ENCODE data around the gene ZNF507.

Gene ZNF507

DNA sequence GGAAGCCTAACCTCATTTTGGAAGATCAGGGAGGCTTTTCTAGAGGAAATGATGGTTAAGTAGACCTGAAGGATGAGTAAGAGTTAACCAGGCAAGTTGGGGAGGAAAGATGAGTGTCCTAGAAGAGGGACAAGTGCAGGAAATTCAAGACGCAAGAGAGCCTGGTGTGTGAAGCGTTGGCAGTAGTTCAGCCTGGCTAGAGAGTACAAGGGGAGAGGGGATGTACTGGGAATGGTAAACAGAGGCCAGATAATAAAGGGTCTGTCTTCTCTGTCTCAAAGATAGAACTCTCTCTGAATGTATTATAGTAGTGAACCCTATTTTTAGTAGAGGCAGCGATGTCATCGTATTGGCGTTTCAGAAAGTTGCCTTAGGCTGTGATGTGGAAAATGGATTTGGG, 69.8 kb downstream of the ZNF507 start:
- Histone ChIP-seq H3K4me3 (no peak overlapping the region), H3K36me3 (peaks cover 20 to 48% (median 42%) of the 10 kb centered on the region in 3 donors), H3K27me3 (no peaks in the 10 kb centered on the region), H3K9me3 (no peaks in the 10 kb centered on the region), H3K27ac (no peak overlapping the region), H3K4me1 (no peaks in the 10 kb centered on the region)
- TF ChIP-seq CTCF (IDR thresholded peaks at IDR 0.05): no peak
- DNase-seq: no peak
- intact Hi-C loops (cut with DNase I; ENCODE audit: low total_unique reads): no loop called here

GRCh38 chr19:32415669-32416068, 70.3 kb downstream of the ZNF507 start:
- Histone ChIP-seq H3K4me1 (no peaks in the 10 kb centered on the region), H3K4me3 (no peak overlapping the region), H3K36me3 (peaks cover 20 to 48% (median 42%) of the 10 kb centered on the region in 3 donors), H3K27ac (no peak overlapping the region), H3K9me3 (no peaks in the 10 kb centered on the region), H3K27me3 (no peaks in the 10 kb centered on the region)
- intact Hi-C loops (cut with DNase I; ENCODE audit: low total_unique reads): no loop called here
- no peak for TF ChIP-seq CTCF (IDR thresholded peaks at IDR 0.05)
- no peak for DNase-seq

DNA sequence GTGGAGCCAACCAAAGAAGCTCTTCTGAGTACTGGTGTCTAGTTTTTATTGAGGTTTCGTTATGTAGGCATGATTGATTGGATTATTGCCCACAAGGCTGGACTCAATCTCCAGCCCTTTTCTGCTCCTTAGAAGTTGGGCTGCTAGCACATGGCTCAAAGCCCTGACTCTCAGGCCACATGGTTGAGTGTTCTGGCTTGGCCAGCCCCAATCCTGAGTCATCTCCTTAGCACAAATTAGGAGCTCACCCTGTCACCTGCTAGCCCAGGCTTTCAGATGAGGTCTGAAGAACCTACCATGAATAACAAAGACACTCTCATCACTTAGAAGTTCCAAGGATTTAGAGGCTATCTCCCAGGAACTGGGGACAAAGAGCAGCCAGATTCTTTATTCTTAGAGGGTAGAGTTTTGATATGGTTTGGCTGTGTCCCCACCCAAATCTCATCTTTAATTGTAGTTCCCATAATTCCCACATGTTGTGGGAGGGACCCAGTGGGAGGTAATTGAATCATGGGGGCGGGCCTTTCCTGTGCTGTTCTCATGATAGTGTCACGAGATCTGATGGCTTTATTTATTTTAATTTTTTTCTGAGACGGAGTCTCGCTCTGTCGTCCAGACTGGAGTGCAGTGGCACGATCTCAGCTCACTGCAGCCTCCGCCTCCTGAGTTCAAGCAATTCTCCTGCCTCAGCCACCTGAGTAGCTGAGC, 71.5 kb downstream of the ZNF507 start:
- DNase-seq: no peak
- peaks cover 12 to 36% (median 35%) of the 10 kb centered on the region in 3 donors for H3K36me3 ChIP-seq

GRCh38 chr19:32418155-32418554, 72.7 kb downstream of the ZNF507 start:
- no peak for DNase-seq
- H3K4me3 ChIP-seq: no peak overlapping the region
- H3K4me1 ChIP-seq: no peaks in the 10 kb centered on the region
- H3K27ac ChIP-seq: no peak overlapping the region
- no peaks in the 10 kb centered on the region for H3K27me3 ChIP-seq
- peaks cover 0 to 29% (median 25%) of the 10 kb centered on the region in 3 donors for H3K36me3 ChIP-seq
- H3K9me3 ChIP-seq: no peaks in the 10 kb centered on the region
- TF ChIP-seq CTCF (IDR thresholded peaks at IDR 0.05): no peak
- intact Hi-C loops (cut with DNase I; ENCODE audit: low total_unique reads): no loop called here

More for the DNA sequence above, 71.5 kb downstream of the ZNF507 start:
- intact Hi-C loops (cut with DNase I; ENCODE audit: low total_unique reads): no loop called here
- no peak overlapping the region for H3K27ac ChIP-seq
- TF ChIP-seq CTCF (IDR thresholded peaks at IDR 0.05): no peak
- no peak overlapping the region for H3K4me3 ChIP-seq
- no peaks in the 10 kb centered on the region for H3K4me1 ChIP-seq
- H3K27me3 ChIP-seq: no peaks in the 10 kb centered on the region
- no peaks in the 10 kb centered on the region for H3K9me3 ChIP-seq

GRCh38 chr19:32421589-32422361, 76.4 kb downstream of the ZNF507 start:
- DNase-seq: no peak
- H3K27ac ChIP-seq: no peak overlapping the region
- peaks cover 0 to 23% (median 19%) of the 10 kb centered on the region in 3 donors for H3K36me3 ChIP-seq
- no peak for TF ChIP-seq CTCF (IDR thresholded peaks at IDR 0.05)
- no peaks in the 10 kb centered on the region for H3K4me1 ChIP-seq
- no peaks in the 10 kb centered on the region for H3K27me3 ChIP-seq
- no peak overlapping the region for H3K4me3 ChIP-seq
- H3K9me3 ChIP-seq: no peaks in the 10 kb centered on the region
- intact Hi-C loops (cut with DNase I; ENCODE audit: low total_unique reads): no loop called here
